ENCODE results near the gene ZFYVE19. TPM values are rescaled to one million over a fixed set of nuclear protein-coding genes. Genes with fewer than 3 reads are reported as not detected.

Gene ZFYVE19
- total and polyA plus RNA-seq, 12 donors: 11.9 to 29.2 (median 17.9) TPM

- WGBS, 2 donors: 3% methylated on average over 28 of the region's 28 CpGs
- H3K9me3 ChIP-seq: no peaks in the 10 kb centered on the region
- intact Hi-C loops (cut with DNase I): no loop called here
- peak overlapping the region; percentile 25 to 65 (median 50) for H3K4me3 ChIP-seq
- H3K27ac ChIP-seq: no peak overlapping the region
- ATAC-seq: peak in 4 of 8 donors; percentile 8 to 31 (median 16)
- no peaks in the 10 kb centered on the region for H3K36me3 ChIP-seq
- peaks cover 10 to 41% (median 13%) of the 10 kb centered on the region in 9 donors for H3K4me1 ChIP-seq
- TF ChIP-seq, protein P1, sequence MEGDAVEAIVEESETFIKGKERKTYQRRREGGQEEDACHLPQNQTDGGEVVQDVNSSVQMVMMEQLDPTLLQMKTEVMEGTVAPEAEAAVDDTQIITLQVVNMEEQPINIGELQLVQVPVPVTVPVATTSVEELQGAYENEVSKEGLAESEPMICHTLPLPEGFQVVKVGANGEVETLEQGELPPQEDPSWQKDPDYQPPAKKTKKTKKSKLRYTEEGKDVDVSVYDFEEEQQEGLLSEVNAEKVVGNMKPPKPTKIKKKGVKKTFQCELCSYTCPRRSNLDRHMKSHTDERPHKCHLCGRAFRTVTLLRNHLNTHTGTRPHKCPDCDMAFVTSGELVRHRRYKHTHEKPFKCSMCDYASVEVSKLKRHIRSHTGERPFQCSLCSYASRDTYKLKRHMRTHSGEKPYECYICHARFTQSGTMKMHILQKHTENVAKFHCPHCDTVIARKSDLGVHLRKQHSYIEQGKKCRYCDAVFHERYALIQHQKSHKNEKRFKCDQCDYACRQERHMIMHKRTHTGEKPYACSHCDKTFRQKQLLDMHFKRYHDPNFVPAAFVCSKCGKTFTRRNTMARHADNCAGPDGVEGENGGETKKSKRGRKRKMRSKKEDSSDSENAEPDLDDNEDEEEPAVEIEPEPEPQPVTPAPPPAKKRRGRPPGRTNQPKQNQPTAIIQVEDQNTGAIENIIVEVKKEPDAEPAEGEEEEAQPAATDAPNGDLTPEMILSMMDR (IDR thresholded peaks at IDR 0.05): no peak
- H3K27me3 ChIP-seq: peaks cover 9 to 43% (median 35%) of the 10 kb centered on the region in 7 donors
- DNase-seq: peak in 1 of 2 donors; percentile 27
Measured at GRCh38 chr15:40844696-40845030, 37.8 kb downstream of the ZFYVE19 start.

- Histone ChIP-seq H3K4me1 (peaks cover 10 to 41% (median 13%) of the 10 kb centered on the region in 9 donors), H3K27ac (no peak overlapping the region), H3K36me3 (no peaks in the 10 kb centered on the region), H3K9me3 (no peaks in the 10 kb centered on the region), H3K4me3 (peak overlapping the region in 8 of 10 donors; percentile 37 to 65 (median 54)), H3K27me3 (peaks cover 9 to 43% (median 35%) of the 10 kb centered on the region in 7 donors)
- intact Hi-C loops (cut with DNase I): no loop called here
- TF ChIP-seq, protein P1 (IDR thresholded peaks at IDR 0.05): no peak
- DNase-seq (no peak), ATAC-seq (no peak)
- WGBS, 2 donors: 54 to 55% methylated on average over 12 of the region's 12 CpGs
Measured at GRCh38 chr15:40845036-40845435, 38.1 kb downstream of the ZFYVE19 start.

DNA sequence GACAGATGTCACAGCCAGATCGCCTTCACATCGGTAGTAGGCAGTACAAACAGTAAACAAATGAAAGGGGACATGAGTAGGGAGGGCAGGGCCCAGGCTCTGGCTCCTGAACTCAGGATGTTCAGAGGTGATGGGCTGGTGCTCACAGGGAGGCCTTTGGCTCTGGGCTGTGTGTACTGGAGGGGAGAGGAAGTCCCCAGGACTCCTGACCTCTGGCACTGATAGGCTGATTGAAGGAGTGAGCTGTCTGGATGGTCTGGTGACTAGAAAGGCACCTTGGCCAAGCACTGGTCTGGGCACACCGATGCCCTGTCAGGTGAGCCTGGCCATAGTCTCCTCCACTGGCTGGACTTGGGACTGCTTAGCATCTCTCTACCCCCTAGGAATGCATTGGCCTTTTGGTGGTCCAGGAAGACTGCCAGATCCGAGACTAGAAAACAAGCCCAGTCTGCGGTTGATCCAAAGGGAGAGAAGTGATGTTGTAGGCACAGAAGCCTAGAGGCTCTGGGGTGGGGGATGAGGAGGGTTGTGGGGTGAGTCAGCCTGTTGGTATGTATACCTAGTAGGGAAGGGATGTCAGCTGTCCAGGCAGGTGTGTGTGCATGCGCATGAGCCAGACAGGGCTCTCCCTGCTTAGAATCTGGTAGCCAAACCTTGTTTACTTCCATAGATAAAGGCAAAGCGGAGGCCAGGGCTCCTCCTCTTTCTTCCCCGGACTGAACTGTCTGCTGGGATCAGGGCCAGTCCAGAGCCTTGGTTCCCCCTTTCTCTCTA, 38.8 kb downstream of the ZFYVE19 start:
- Histone ChIP-seq H3K9me3 (no peaks in the 10 kb centered on the region), H3K4me3 (peak overlapping the region in 1 of 10 donors; percentile 61), H3K27ac (no peak overlapping the region), H3K27me3 (peaks cover 9 to 43% (median 35%) of the 10 kb centered on the region in 7 donors), H3K36me3 (no peaks in the 10 kb centered on the region), H3K4me1 (peaks cover 10 to 41% (median 13%) of the 10 kb centered on the region in 9 donors)
- intact Hi-C loops (cut with DNase I): no loop called here
- TF ChIP-seq, protein P1 (IDR thresholded peaks at IDR 0.05): no peak
- ATAC-seq (no peak), DNase-seq (no peak)
- 87 to 92% methylated on average over 8 of the region's 8 CpGs for WGBS, 2 donors

DNA sequence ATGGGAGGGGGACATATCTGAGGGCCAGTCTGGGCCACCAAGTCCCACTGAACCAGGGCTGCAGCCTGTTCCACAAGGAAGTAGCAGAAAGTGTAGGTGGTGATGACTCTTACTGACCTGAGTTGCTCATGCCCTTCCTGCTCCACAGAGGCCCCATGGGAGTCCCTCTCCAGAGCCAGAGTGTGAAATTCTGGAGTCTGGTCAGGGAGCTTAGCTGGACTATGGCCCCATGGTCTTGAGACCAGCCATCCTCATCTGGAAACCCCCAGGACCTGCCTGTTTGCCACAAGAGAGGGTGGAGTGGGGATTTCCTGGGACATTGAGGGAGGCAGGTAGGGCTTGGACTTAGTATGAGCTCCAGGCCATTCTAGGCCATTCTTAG, 39.9 kb downstream of the ZFYVE19 start:
- intact Hi-C loops (cut with DNase I): no loop called here
- Histone ChIP-seq H3K4me3 (no peak overlapping the region), H3K9me3 (no peaks in the 10 kb centered on the region), H3K36me3 (no peaks in the 10 kb centered on the region), H3K4me1 (peaks cover 10 to 41% (median 13%) of the 10 kb centered on the region in 9 donors), H3K27me3 (peaks cover 9 to 43% (median 35%) of the 10 kb centered on the region in 7 donors), H3K27ac (peak overlapping the region in 2 of 10 donors; percentile 22 to 62)
- ATAC-seq: no peak
- TF ChIP-seq, protein P1 (IDR thresholded peaks at IDR 0.05): no peak
- no peak for DNase-seq

All from heart right ventricle (tissue), 16 donors.